Kasumi-1 (cell line): ENCODE measurements around the gene ZNF140.

ENCODE experiments used
- DNase-seq, 2 experiments: peaks; one replicate each; lab custom pipeline; 2025; lab: John Stamatoyannopoulos, UW

ZNF140 gene

DNA sequence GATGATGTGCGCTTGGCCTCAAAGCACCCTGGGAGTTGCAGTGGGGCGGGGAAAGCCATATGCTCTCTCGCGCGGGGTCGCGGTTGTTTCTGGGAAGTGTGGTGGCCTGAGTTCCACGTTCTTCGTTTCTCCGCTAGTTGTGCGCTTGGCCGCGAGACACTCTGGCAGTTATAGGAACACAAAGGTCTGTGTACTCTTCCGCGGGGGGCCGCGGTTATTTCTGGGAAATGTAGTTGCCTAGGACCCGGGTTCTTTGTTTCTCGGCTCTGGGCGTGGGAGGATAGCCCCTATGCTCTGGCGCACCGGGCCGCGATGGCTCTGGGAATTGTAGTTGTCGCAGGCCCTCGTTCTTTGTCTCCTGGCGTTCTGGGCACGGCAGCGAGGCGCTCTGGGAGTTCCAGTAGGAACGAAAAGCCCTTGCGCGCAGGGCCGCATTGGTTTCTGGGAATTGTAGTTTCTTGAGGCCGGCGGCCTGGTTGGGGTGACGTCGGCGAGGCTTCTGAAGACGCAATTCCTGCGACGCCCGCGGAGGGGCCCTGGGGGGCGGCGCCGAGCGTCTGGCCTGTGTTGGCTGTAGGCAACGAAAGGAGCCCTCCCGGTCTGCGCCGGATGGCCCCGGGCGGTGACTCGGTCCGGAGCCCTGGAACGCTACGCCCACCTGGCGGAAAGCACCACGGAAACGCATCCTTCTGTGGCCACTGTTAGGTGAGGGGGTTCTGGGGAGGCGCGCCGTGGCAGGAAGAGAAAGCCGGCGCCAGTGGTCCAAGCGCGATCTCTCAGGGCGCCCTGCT lies at the start of gene ZNF140:
TSS of gene ZNF140 (plus strand) at position 556 of the 791 bp plus-strand sequence. CDS start 398 bp downstream, outside the sequence.
- DNase-seq = peak; percentile 95 to 96

DNA sequence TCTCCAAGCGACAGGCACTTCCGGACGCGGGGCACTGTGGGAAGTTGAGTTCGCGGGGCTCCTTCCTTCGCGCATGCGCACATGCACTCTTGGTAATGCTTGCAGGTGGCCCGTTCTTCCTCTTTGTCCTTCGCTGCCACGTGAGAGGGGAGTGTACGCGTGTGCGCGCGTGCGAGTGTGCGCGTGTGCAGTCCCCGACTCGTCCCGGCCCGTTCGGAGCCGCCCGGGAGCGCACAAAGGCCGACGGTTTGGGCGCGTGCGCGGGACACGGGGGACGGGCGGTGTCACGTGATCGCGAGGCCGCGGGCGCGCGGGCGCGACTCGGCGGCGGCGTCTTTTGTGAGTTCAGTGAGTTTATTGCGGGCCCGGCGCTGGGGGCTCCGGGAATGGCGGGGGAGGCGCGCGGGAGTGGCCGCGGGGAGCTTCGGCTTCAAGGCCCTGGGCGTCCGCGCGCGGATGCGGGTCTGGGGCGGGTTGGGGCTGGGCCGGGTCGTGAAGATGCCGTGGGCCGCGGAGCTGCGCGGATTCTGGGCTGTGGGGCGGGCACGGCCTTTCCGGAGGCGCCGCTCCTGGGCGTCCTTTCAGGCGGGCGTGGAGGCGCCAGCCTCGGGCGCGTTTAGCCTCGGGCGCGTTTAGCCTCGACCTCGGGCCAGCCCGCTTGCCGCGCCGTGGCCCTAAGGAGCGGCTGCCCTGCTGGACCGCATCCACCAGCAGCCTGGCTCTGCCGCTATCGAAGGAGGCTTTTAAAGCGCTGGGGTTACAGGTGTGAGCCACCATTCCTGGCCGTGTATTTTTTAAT lies 43.3 kb upstream of the ZNF140 start, which contains the start of gene ZNF84:
TSS of gene ZNF84 (plus strand) at position 303 of the 799 bp plus-strand sequence. CDS start 3,959 bp downstream, outside the sequence.
- DNase-seq = peak; percentile 97 to 98

DNA sequence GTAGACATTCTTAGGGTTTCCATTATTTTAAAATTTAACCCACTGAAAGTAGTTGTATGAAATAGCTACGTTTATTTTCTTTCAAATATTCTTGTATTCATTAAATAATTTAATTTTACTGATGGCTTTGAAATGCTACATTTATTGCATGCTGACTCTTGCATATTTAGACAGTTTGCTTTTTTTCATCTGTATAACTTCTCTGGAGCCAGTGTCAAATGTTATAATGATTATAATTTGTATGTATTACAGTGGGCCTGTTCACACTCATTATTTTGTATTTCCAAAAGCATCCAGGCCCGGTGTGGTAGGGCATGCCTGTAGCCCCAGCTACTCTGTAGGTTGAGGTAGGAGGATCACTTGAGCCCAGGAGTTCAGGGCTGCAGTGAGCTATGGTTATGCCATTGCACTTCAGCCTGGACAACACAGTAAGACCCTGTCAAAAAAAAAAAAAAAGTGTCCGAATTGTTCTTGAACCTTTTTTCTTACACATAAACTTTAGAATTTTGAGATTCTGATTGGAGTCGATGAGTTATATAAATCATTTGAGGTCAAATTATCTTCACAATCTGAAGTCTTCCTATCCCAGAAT lies 42.5 kb upstream of the ZNF140 start:
- no peak for DNase-seq

DNA sequence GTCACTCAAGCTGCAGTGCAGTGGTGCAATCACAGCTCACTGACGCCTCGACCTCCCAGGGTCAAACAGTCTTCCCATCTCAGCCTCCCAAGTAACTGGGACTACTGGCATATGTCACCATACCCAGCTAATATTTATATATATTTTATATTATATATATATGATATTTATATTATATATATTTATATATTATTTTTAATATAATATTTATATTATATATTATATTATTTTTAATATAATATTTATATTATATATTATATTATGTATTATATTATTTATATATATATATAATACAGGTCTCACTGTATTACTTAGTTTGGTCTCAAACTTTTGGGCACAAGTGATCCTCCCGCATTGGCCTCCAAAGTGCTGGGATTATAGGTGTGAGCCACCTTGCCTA lies 34.0 kb upstream of the ZNF140 start:
- DNase-seq = no peak

DNA sequence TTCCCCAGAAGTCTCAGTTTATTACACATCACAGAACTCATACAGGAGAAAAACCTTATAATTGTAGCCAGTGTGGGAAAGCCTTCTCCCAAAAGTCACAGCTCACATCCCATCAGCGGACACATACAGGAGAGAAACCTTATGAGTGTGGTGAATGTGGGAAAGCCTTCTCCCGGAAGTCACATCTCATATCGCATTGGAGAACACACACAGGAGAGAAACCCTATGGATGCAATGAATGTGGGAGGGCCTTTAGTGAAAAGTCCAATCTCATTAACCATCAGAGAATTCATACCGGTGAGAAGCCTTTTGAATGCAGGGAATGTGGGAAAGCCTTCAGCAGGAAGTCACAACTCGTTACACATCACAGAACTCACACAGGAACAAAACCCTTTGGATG lies 23.3 kb upstream of the ZNF140 start:
- no peak for DNase-seq

DNA sequence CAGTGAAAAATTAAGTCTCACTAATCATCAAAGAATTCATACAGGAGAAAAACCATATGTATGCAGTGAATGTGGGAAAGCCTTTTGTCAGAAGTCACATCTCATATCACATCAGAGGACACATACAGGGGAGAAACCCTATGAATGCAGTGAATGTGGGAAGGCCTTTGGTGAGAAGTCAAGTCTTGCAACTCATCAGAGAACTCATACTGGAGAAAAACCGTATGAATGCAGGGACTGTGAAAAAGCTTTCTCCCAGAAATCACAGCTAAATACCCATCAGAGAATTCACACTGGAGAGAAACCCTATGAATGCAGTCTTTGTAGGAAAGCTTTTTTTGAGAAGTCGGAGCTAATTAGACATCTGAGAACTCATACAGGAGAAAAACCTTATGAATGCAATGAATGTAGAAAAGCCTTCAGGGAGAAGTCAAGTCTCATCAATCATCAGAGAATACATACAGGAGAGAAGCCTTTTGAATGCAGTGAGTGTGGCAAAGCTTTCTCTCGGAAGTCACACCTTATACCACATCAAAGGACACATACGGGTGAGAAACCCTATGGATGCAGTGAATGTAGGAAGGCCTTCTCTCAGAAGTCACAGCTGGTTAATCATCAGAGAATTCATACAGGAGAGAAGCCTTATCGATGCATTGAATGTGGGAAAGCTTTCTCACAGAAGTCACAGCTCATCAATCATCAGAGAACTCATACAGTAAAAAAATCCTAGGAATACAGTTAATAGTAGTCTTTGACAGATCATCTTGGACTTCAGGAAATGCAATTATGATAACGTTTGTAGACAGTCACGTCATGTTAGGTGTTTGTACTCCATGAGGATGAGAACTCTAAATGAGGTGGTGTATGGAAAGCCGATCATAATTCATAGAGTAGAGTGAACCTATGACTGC lies 22.3 kb upstream of the ZNF140 start:
- peak; percentile 6 to 21 for DNase-seq

DNA sequence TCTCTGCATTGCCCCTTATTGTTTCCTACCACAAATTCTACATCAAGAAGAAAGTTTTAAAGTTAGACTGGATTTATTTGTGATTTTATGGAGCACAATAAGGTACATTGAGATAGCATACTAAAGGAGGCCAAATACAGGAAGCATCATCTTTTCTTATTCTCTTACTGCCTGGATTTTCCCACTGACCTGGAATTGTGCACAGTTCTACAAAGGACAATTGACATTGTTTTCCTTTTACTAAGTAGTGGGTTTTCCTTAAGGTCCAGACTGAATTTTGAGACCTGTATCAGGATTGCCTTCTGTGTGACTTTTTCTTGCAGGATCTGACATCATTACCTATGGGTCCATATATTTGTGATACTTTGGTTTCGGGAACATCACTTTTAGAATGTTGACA lies 18.8 kb upstream of the ZNF140 start:
- no peak for DNase-seq

DNA sequence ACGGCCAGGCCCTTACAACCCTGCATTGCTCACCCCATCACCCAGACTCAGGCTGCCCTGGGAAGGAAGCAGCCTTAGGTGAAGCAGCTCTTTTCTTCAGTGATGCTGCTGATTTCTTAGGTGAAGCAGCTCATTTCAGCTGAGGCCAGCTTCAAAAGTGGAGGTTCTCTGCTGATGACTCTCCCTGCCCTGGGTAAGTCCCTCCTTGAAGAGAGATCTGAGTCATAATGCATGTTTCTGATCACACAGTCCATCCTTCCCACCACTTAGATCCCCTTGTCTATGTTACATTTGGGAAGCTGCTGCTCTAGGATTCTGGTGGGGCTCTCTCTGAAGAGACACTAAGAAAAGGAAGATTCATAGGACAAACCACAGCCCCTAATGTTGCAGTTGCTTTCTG lies 17.2 kb upstream of the ZNF140 start:
- no peak for DNase-seq

DNA sequence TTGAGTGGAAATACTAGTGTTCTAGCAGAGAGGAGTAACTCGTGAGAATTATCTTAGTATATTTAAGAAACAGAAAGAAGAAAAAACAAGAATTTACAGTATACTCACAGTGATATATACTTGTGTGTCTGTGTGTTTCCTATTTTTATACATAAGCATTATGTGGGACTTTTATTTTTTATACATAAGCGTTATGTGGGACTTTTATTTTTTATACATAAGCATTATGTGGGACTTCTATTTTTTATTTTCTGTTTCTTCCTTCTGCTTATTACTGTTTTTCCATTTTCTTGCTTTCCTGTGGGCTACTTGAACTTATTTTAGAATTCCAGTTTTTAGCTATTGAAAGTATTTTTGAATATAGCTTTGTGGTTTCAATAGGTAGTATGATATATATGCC lies 6.9 kb upstream of the ZNF140 start:
- DNase-seq = no peak

DNA sequence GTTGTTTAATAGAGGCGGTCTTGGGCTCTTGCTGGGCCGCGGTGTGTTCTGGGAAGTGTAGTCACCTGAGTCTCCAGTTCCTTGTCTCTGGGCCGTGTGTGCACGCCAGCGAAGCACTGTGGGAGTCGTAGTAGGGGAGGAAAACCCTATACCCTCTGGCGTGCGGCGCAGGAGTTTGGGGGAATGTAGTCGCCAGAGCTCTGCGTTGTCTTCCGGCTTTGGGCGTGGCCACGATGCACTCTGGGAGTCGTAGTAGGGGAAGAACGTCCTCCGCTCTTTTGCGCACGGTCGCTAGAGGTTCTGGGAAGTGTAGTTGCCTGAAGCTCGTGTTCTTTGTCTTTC lies 726 bp upstream of the ZNF140 start:
- DNase-seq = peak; percentile 99

DNA sequence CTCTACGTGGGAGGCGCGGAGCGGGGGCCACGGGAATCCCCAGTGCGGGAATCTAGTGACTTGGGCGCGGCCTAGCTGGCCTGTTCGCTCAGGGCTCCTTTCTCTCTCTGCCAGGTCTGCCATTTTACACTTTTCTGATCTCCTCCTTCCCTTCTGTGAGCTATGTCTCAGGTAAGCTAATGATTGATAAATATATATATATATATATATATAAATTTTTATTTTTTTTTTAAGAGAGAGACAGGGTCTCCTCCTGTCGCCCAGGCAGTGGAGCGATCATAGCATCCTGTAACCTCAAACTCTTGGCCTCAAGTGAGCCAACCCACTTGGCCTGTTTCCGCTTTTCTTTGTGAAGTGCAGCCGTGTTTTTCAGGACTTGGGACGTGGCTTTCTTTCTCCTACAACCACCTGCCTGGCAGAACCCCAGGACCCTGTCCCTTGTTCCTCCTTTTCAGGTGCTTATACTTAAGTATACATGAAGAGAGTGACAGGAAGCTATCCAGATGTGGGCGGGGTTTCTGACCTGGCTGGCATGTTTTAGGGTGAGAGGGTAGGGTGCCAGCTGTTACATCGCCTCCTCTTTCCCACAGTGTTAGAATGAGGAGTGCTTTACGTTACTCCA lies 547 bp downstream of the ZNF140 start:
- peak in 1 of 2 experiments; percentile 72 for DNase-seq

DNA sequence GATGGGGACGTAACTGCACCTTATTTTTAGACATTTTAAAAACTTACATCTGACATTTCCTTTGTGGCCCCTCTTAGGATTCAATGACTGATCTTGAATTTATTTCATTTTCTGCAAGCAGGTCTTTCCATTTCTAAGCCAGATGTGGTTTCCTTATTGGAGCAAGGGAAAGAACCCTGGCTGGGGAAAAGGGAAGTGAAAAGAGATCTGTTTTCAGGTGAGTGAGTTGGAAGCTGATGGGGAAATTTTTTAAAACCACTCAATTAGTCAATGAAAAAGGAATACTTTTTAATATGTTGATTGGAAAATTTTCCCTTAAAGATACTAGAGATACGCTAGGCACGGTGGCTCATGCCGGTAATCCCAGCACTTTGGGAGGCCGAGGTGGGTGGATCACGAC lies 2.6 kb downstream of the ZNF140 start:
- no peak for DNase-seq

DNA sequence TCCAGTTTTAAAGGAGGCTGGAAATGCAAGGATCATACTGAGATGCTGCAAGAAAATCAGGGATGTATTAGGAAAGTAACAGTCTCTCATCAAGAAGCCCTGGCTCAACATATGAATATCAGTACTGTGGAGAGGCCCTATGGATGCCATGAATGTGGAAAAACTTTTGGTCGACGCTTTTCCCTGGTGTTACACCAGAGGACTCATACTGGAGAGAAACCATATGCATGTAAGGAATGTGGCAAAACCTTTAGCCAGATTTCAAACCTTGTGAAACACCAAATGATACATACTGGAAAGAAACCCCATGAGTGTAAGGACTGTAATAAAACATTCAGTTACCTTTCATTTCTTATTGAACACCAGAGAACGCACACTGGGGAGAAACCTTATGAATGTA lies 24.9 kb downstream of the ZNF140 start:
- no peak for DNase-seq

DNA sequence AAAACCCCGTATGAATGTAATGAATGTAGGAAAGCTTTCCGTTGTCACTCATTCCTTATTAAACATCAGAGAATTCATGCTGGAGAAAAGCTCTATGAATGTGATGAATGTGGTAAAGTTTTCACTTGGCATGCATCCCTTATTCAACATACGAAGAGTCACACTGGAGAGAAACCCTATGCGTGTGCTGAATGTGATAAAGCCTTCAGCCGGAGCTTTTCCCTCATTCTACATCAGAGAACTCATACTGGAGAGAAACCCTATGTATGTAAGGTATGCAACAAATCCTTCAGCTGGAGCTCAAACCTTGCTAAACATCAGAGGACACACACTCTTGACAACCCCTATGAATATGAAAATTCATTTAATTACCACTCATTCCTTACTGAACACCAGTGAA lies 25.5 kb downstream of the ZNF140 start:
- DNase-seq = peak; percentile 7 to 8

DNA sequence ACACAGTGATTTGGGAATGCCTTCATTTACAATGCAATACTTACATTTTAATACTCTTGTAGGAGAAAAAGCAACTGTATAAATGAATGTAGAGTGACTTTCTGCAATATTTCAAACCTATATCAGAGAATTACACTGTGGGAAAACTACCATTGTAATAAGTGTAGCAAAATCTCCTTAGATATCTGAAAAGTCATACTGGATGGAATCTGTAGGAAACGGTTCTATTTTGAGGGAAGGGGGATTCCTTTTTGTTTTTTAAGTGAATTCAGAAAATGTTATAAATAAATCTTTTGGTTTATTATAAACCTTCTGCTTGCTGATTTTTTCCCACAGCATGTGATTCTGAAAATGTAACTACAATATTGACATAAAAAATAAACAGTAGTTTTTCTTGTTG lies 26.4 kb downstream of the ZNF140 start:
- DNase-seq = no peak

DNA sequence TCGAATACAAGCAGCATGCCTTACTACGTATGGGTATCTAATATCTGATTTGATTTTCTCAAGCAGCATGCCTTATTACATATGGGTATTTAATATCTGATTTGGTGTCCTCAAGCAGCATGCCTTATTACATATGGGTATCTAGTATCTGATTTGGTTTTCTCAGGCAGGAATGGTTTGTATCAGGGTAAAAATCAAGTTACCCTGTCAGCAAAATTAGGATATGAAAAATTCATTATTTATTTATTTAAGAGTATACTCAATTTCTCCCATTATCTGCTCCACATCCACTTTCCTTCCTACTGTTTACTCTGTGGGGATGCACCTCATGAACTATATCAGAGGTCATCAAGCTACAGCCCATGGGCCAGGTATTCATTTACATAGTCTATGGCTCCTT lies 27.4 kb downstream of the ZNF140 start:
- no peak for DNase-seq

DNA sequence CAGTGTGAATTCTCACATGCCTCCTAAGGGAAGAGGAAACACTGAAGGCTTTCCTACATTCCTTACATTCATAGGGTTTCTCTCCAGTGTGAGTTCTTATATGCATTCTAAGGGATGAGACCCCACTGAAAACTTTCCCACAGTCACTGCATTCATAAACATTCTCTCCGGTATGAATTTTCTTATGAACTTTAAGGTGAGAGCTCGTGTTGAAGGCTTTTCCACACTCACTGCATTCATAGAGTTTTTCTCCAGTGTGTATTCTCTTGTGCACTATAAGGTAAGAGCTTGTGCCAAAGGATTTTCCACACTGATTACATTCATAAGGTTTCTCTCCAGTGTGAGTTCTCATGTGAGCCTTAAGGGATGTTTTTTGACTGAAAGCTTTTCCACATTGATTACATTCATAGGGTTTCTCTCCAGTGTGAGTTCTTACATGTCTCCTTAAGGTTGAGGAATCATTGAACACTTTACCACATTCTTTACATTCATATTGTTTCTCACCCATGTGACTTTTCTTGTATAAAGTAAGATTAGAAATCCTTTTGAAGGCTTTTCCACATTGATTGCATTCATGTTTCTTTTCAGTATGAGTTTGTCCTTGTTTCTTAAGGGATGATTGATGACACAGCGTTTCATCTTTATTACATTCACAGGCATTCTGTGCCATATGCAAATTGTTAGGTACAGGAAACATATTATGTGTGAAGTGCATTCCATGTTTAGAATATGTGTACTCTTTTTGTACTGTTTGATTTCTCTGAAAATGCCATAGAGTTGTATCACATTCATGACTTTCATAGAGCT lies 39.9 kb downstream of the ZNF140 start:
- no peak for DNase-seq

DNA sequence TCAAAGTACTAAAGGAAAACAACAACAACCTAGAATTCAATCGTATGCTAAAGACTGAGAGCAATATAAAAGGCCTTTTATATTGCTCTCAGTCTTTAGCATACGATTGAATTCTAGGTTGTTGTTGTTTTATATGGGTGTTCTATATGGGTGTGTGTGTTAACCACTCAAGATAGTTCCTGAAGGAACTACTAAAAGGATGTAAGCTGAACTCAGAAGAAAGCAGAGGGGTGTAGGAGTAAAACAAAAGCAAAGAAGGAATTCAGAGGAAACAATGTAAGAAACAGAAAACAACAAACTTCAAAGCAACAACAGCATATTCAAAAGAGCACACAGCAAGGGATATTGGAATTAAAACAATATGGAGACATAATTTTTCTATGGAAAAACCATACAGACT lies 44.0 kb downstream of the ZNF140 start:
- DNase-seq = no peak

DNA sequence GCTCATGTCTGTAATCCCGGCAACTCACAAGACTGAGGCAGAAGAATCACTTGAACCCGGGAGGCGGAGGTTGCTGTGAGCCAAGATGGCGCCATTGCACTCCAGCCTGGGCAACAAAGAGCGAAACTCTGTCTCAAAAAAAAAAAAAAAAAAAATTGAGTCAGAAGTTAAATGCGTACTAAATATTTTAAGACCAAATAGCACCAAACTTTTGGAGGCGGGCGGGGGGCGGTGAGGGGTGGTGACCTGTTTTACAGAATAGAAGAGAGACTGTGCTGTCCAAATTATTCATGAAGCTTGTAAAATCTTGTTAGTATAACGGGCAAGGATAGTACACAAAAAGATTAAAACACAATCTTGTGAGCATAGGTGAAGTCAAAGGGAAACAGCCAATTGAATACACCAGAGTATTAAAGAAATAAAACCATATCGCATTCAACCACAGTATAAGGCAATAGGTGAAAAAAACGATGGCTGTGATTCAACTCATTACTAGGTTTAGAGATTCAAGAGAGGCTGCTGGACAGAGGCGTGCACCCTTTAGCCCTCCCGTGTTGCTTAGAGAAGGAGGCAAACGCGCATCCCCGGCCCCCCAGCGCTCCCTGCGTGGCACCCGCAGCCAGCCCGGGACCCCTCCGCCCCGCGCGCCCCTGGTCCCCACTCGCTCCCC lies 48.8 kb downstream of the ZNF140 start:
- peak in 1 of 2 experiments; percentile 67 for DNase-seq
